GM19455 (cell line): ENCODE results near the gene CDK6.

Experiments used
- ATAC-seq: cut with Tn5 transposase; IDR thresholded peaks from one replicate; pipeline ENCODE4 v1.9.1; 2021; ENCODE audit not compliant: unreplicated experiment

CDK6 gene

GRCh38 chr7:92714767-92715166, 121.6 kb downstream of the CDK6 start:
- ATAC-seq: no peak

- ATAC-seq: no peak
These were observed 122.1 kb downstream of the CDK6 start for GRCh38 chr7:92714280-92714679.

GRCh38 chr7:92709912-92710311, 126.5 kb downstream of the CDK6 start:
- no peak for ATAC-seq

GRCh38 chr7:92709150-92709549, 127.2 kb downstream of the CDK6 start:
- ATAC-seq: no peak

GRCh38 chr7:92708111-92709042, 128.0 kb downstream of the CDK6 start:
- ATAC-seq: no peak

GRCh38 chr7:92707435-92707834, 128.9 kb downstream of the CDK6 start:
- ATAC-seq: no peak

- ATAC-seq: no peak
These were observed 129.8 kb downstream of the CDK6 start for GRCh38 chr7:92706563-92706962.

- no peak for ATAC-seq
These were observed 130.5 kb downstream of the CDK6 start for GRCh38 chr7:92705831-92706230.

GRCh38 chr7:92704858-92705257, 131.5 kb downstream of the CDK6 start:
- no peak for ATAC-seq

GRCh38 chr7:92702535-92702934, 133.8 kb downstream of the CDK6 start:
- ATAC-seq: no peak

GRCh38 chr7:92699966-92700514, 136.3 kb downstream of the CDK6 start:
- no peak for ATAC-seq

- ATAC-seq: no peak
These were observed 136.8 kb downstream of the CDK6 start for GRCh38 chr7:92699560-92699959.

GRCh38 chr7:92698237-92698841, 138.0 kb downstream of the CDK6 start:
- ATAC-seq: no peak

- ATAC-seq: no peak
These were observed 139.0 kb downstream of the CDK6 start for GRCh38 chr7:92697414-92697813.

- ATAC-seq: no peak
These were observed 139.4 kb downstream of the CDK6 start for GRCh38 chr7:92697012-92697411.

GRCh38 chr7:92696584-92696983, 139.8 kb downstream of the CDK6 start:
- ATAC-seq: no peak

GRCh38 chr7:92695308-92696261, 140.8 kb downstream of the CDK6 start:
- no peak for ATAC-seq

- no peak for ATAC-seq
These were observed 142.2 kb downstream of the CDK6 start for GRCh38 chr7:92694211-92694610.

- ATAC-seq: no peak
These were observed 142.9 kb downstream of the CDK6 start for GRCh38 chr7:92693519-92693918.

GRCh38 chr7:92691578-92691977, 144.8 kb downstream of the CDK6 start:
- ATAC-seq: peak; percentile 74
